Tibial artery (tissue), 4 donors: ENCODE data around the gene RNF20.

Source experiments
- DNase-seq, 2 donors: peaks; one replicate each; pipeline ENCODE4 v3.0.0-alpha.2; 2019
- H3K27ac ChIP-seq, 2 donors: fragments of 200-600 bp; sonication (generic) in 1 of 2; 1 replicate in 1 of 2; 2 replicates in 1 of 2; pipeline ENCODE4 v1.5.1; 2018 to 2019; ENCODE audit warnings: mild to moderate bottlenecking in 1 of 2
- H3K27me3 ChIP-seq, 2 donors: fragments of 200-600 bp; sonication (generic) in 1 of 2; one replicate each; pipeline versions ENCODE4 v1.5.1 to v1.6.0; 2016 to 2019
- H3K36me3 ChIP-seq, 3 donors: fragments of 200-600 bp; sonication (generic) in 2 of 3; one replicate each; pipeline ENCODE4 v1.5.1; 2016 to 2019; ENCODE audit warnings: mild to moderate bottlenecking in 2 of 3
- H3K4me1 ChIP-seq, 4 donors: fragments of 200-600 bp; sonication (generic) in 2 of 4; 1 replicate in 3 of 4; 2 replicates in 1 of 4; pipeline ENCODE4 v1.5.1; 2016 to 2019
- H3K4me3 ChIP-seq, 2 donors: fragments of 200-600 bp; sonication (generic) in 1 of 2; 1 replicate in 1 of 2; 2 replicates in 1 of 2; pipeline ENCODE4 v1.5.1; 2018 to 2019; ENCODE audit warnings: mild to moderate bottlenecking in 2 of 2
- H3K9me3 ChIP-seq, 3 donors: fragments of 200-600 bp; sonication (generic) in 1 of 3; one replicate each; pipeline ENCODE4 v1.5.1; 2016 to 2019
- CTCF ChIP-seq, 2 experiments: fragments of 200-600 bp in 1 of 2; fragments of 450-650 bp in 1 of 2; IDR thresholded peaks; one replicate each; pipeline ENCODE4 v1.5.1; 2017 to 2019; ENCODE audit warnings: antibody characterized with exemption in 2 of 2, mild to moderate bottlenecking in 1 of 2, moderate library complexity in 1 of 2
- intact Hi-C: fragments of 100-400 bp; cut with DNase I; formaldehyde crosslinking; loops from one replicate; pipeline ENCODE4 v1.15.0; 2023; ENCODE audit warnings: low total_unique reads

RNF20 gene

GRCh38 chr9:101495810-101496209 lies 37.8 kb upstream of the RNF20 start:
- H3K27ac ChIP-seq, result peak overlapping the region in 1 of 2 donors; percentile 32
- H3K36me3 ChIP-seq, result no peaks in the 10 kb centered on the region
- peaks cover 0 to 7% (median 0%) of the 10 kb centered on the region in 3 donors for H3K9me3 ChIP-seq
- no peaks in the 10 kb centered on the region for H3K27me3 ChIP-seq
- H3K4me1 ChIP-seq, result peaks cover 0 to 11% (median 1%) of the 10 kb centered on the region in 4 donors
- no peak for DNase-seq
- H3K4me3 ChIP-seq, result no peak overlapping the region
- no peak for TF ChIP-seq CTCF (IDR thresholded peaks at IDR 0.05)
- intact Hi-C loops, result no loop called here

- no peak for TF ChIP-seq CTCF (IDR thresholded peaks at IDR 0.05)
- no peaks in the 10 kb centered on the region for H3K36me3 ChIP-seq
- no peak for DNase-seq
- H3K27ac ChIP-seq, result peak overlapping the region in 1 of 2 donors; percentile 1
- H3K27me3 ChIP-seq, result no peaks in the 10 kb centered on the region
- intact Hi-C loops, result no loop called here
- no peaks in the 10 kb centered on the region for H3K9me3 ChIP-seq
- peak overlapping the region in 1 of 2 donors; percentile 1 for H3K4me3 ChIP-seq
- H3K4me1 ChIP-seq, result peaks cover 0 to 11% (median 1%) of the 10 kb centered on the region in 4 donors
These were observed 35.3 kb upstream of the RNF20 start for GRCh38 chr9:101498323-101498722.

DNA sequence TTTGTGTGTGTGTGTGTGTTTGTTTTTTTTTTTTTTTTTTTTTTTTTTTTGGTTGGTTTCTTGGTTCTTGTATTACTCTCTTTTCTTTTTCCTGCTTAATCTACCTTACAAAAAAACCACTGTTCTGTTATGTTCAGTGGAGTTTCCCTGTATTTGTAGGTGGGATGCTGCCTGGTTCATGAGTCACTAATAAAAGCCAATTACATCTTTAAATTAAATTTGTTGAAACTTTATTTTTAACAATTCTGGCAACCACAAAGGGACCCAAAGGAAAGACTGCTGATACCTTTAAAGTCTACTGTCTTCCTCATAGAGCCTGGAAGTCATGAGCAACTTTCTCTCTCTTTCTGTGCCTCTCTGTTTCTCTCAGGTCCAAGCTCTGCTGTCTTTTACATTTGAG lies 29.5 kb upstream of the RNF20 start:
- no peak overlapping the region for H3K27ac ChIP-seq
- H3K27me3 ChIP-seq, result no peaks in the 10 kb centered on the region
- no peak for TF ChIP-seq CTCF (IDR thresholded peaks at IDR 0.05)
- H3K9me3 ChIP-seq, result no peaks in the 10 kb centered on the region
- intact Hi-C loops, result no loop called here
- no peak for DNase-seq
- H3K36me3 ChIP-seq, result no peaks in the 10 kb centered on the region
- no peak overlapping the region for H3K4me3 ChIP-seq
- peaks cover 0 to 9% (median 0%) of the 10 kb centered on the region in 4 donors for H3K4me1 ChIP-seq

- Histone ChIP-seq H3K27me3 (no peaks in the 10 kb centered on the region), H3K36me3 (no peaks in the 10 kb centered on the region), H3K9me3 (no peaks in the 10 kb centered on the region), H3K27ac (no peak overlapping the region), H3K4me1 (peaks cover 0 to 26% (median 3%) of the 10 kb centered on the region in 4 donors), H3K4me3 (no peak overlapping the region)
- intact Hi-C loops, result no loop called here
- no peak for TF ChIP-seq CTCF (IDR thresholded peaks at IDR 0.05)
- no peak for DNase-seq
These were observed 25.4 kb upstream of the RNF20 start for GRCh38 chr9:101508211-101508610.

- peaks cover 0 to 40% (median 15%) of the 10 kb centered on the region in 4 donors for H3K4me1 ChIP-seq
- H3K4me3 ChIP-seq, result no peak overlapping the region
- H3K9me3 ChIP-seq, result no peaks in the 10 kb centered on the region
- H3K27ac ChIP-seq, result no peak overlapping the region
- intact Hi-C loops, result no loop called here
- no peaks in the 10 kb centered on the region for H3K36me3 ChIP-seq
- no peak for TF ChIP-seq CTCF (IDR thresholded peaks at IDR 0.05)
- H3K27me3 ChIP-seq, result no peaks in the 10 kb centered on the region
- DNase-seq, result no peak
These were observed 24.1 kb upstream of the RNF20 start for GRCh38 chr9:101509572-101509971.

- Histone ChIP-seq H3K36me3 (no peaks in the 10 kb centered on the region), H3K27me3 (no peaks in the 10 kb centered on the region), H3K4me3 (no peak overlapping the region), H3K4me1 (peaks cover 0 to 43% (median 16%) of the 10 kb centered on the region in 4 donors), H3K9me3 (no peaks in the 10 kb centered on the region), H3K27ac (no peak overlapping the region)
- no peak for DNase-seq
- intact Hi-C loops, result no loop called here
- TF ChIP-seq CTCF (IDR thresholded peaks at IDR 0.05), result no peak
These were observed 23.2 kb upstream of the RNF20 start for GRCh38 chr9:101510459-101510858.
